GM12878 (cell line): ENCODE results near the gene COMMD1. TPM values are rescaled to one million over a fixed set of nuclear protein-coding genes. Genes with fewer than 3 reads are reported as not detected.

Source experiments
- ATF7 ChIP-seq: fragments of 450-650 bp; IDR thresholded peaks from 2 replicates; pipeline ENCODE4 v1.6.1; 2016; ENCODE audit warnings: low read depth, mild to moderate bottlenecking
- BHLHE40 ChIP-seq, 2 experiments: fragments of 450-650 bp in 1 of 2; IDR thresholded peaks; 2 replicates each; pipeline ENCODE4 v1.6.1; 2011 to 2017; ENCODE audit warnings: low read depth in 2 of 2, borderline replicate concordance in 1 of 2, improper control_type of control experiment in 1 of 2, low read length in 1 of 2, mild to moderate bottlenecking in 1 of 2
- CBX3 ChIP-seq: fragments of 200-600 bp; sonication (generic); IDR thresholded peaks from 2 replicates; pipeline ENCODE4 v1.6.1; 2016; ENCODE audit warnings: low read depth, borderline replicate concordance
- CBX5 ChIP-seq: sonication (generic); IDR thresholded peaks from 2 replicates; pipeline ENCODE4 v1.6.1; 2016; ENCODE audit warnings: low read depth, moderate library complexity, mild to moderate bottlenecking, inconsistent platforms
- CHD2 ChIP-seq: IDR thresholded peaks from 2 replicates; pipeline ENCODE4 v1.6.1; 2011; ENCODE audit warnings: low read depth, low read length, improper control_type of control experiment, borderline replicate concordance
- EP300 ChIP-seq, 2 experiments: fragments of 150-350 bp in 1 of 2; IDR thresholded peaks; 2 replicates each; pipeline ENCODE4 v1.6.1; 2011 to 2012; ENCODE audit warnings: low read depth in 2 of 2, low read length in 2 of 2, borderline replicate concordance in 1 of 2, improper control_type of control experiment in 1 of 2, inconsistent platforms in 1 of 2; ENCODE audit not compliant: control insufficient read depth in 1 of 2
- FOXM1 ChIP-seq: IDR thresholded peaks from 2 replicates; pipeline ENCODE4 v1.6.1; 2012; ENCODE audit warnings: low read depth, mild to moderate bottlenecking, inconsistent platforms, low read length, moderate library complexity
- HCFC1 ChIP-seq: fragments of 150-350 bp; IDR thresholded peaks from 2 replicates; pipeline ENCODE4 v1.6.1; 2014; ENCODE audit warnings: low read length
- HDAC2 ChIP-seq: fragments of 200-600 bp; sonication (generic); IDR thresholded peaks from 2 replicates; pipeline ENCODE4 v1.6.1; 2017
- JUNB ChIP-seq: IDR thresholded peaks from 2 replicates; pipeline ENCODE4 v1.6.1; 2016; ENCODE audit warnings: antibody characterized with exemption, mild to moderate bottlenecking
- KAT2A ChIP-seq: conservative IDR thresholded peaks from 2 replicates; pipeline ENCODE4 v1.6.1; 2011; ENCODE audit warnings: low read depth, low read length; ENCODE audit not compliant: control insufficient read depth
- PAX8 ChIP-seq: fragments of 450-650 bp; IDR thresholded peaks from 2 replicates; pipeline ENCODE4 v1.6.1; 2017; ENCODE audit warnings: mild to moderate bottlenecking, moderate library complexity
- RAD21 ChIP-seq: IDR thresholded peaks from 2 replicates; pipeline ENCODE4 v1.6.1; 2011; ENCODE audit warnings: mild to moderate bottlenecking, low read depth, low read length, moderate library complexity; ENCODE audit not compliant: insufficient read depth
- RELB ChIP-seq: fragments of 450-650 bp; IDR thresholded peaks from 2 replicates; pipeline ENCODE4 v1.6.1; 2017; ENCODE audit warnings: low read depth, mild to moderate bottlenecking, moderate library complexity
- TBL1XR1 ChIP-seq: IDR thresholded peaks from 2 replicates; pipeline ENCODE4 v1.6.1; 2012; ENCODE audit warnings: low read depth, low read length, improper control_type of control experiment
- WRNIP1 ChIP-seq: IDR thresholded peaks from 2 replicates; pipeline ENCODE4 v1.6.1; 2011; ENCODE audit warnings: low read depth, low read length, improper control_type of control experiment, borderline replicate concordance
- ZNF274 ChIP-seq: IDR thresholded peaks from one replicate; pipeline ENCODE4 v1.8.0; 2011; ENCODE audit not compliant: insufficient read length, insufficient read depth
- polyA plus RNA-seq, 11 experiments: library from polyadenylated mRNA; depleted of rRNA in 4 of 11; unstranded in 6 of 11; stranded (reverse) in 5 of 11; fragments of >200 nt; fragmentation: Nextera tagmentation in 4 of 11; fragmentation: Illumina TruSeq in 1 of 11; extraction: Ambion mirVana in 4 of 11; extraction: Trizol in 1 of 11; gene quantifications; 1 replicate in 1 of 11; 2 replicates in 10 of 11; pipeline versions ENCODE4 v1.2.1 to v1.2.3, GENCODE V29; 2011 to 2016; ENCODE audit warnings: inconsistent platforms in 2 of 11, missing spikeins in 2 of 11, low read depth in 1 of 11
- total RNA-seq, 4 experiments: library from RNA; depleted of rRNA in 3 of 4; stranded (reverse); fragments of >200 nt in 3 of 4; fragmentation: Illumina TruSeq in 1 of 4; extraction: Trizol in 1 of 4; gene quantifications; 2 replicates each; pipeline versions ENCODE4 v1.2.1 to v1.2.3, GENCODE V29; 2013 to 2021
- TF ChIP-seq, protein P1 (sequence below): fragments of 450-650 bp; IDR thresholded peaks from 2 replicates; pipeline ENCODE4 v1.6.1; 2016; ENCODE audit warnings: mild to moderate bottlenecking
- TF ChIP-seq, protein P2 (sequence below): IDR thresholded peaks from 2 replicates; pipeline ENCODE4 v1.6.1; 2012; ENCODE audit warnings: low read depth, low read length, improper control_type of control experiment
- TF ChIP-seq, protein P3 (sequence below): fragments of 450-650 bp; IDR thresholded peaks from 2 replicates; pipeline ENCODE4 v1.6.1; 2018; ENCODE audit warnings: mild to moderate bottlenecking, low read depth, moderate library complexity; ENCODE audit not compliant: partially characterized antibody
- TF ChIP-seq, protein P4 (sequence below): IDR thresholded peaks from 2 replicates; pipeline ENCODE4 v1.6.1; 2011; ENCODE audit warnings: low read depth, mild to moderate bottlenecking, low read length, moderate library complexity, borderline replicate concordance; ENCODE audit errors: extremely low read depth
- TF ChIP-seq, protein P5 (sequence below): fragments of 450-650 bp; IDR thresholded peaks from 2 replicates; pipeline ENCODE4 v1.6.1; 2014; ENCODE audit warnings: mild to moderate bottlenecking

The COMMD1 gene
- total and polyA plus RNA-seq, 10 of the 15 experiments (the other 5 are each of a cell fraction or from before 2014, with no cell fraction given), result 39.7 to 210 (median 53.7) TPM

DNA sequence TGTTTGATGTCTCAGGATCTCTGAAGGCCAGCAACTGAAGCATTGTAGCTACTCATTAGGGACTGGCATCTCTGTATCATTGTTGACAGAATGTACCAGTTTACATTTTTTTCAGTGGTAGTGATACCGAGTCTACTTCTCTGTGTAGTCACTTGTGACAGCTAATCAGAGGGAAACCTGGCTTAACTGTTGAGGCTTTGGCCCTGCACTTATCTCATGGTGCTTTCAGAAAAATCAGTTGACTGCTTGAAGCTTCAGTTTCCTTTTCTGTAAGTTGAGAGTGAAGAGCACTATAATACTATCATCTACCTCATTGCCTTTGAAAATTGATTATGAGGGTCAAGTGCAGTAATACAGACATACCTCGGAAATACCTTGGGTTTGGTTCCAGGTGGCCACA, 90.0 kb downstream of the COMMD1 start (continued):
- TF ChIP-seq, protein P1, sequence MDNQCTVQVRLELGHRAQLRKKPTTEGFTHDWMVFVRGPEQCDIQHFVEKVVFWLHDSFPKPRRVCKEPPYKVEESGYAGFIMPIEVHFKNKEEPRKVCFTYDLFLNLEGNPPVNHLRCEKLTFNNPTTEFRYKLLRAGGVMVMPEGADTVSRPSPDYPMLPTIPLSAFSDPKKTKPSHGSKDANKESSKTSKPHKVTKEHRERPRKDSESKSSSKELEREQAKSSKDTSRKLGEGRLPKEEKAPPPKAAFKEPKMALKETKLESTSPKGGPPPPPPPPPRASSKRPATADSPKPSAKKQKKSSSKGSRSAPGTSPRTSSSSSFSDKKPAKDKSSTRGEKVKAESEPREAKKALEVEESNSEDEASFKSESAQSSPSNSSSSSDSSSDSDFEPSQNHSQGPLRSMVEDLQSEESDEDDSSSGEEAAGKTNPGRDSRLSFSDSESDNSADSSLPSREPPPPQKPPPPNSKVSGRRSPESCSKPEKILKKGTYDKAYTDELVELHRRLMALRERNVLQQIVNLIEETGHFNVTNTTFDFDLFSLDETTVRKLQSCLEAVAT, result 0 out of 2 replicates have a peak, but pooled peaks have one; percentile 42
- TF ChIP-seq RELB (no peak; the same call in 1 of the 2 replicates), WRNIP1 (no peak), HDAC2 (no peak), JUNB (no peak), ZNF274 (no peak), PAX8 (no peak), TBL1XR1 (no peak), RAD21 (peak; percentile 27), FOXM1 (no peak), CHD2 (no peak), BHLHE40 (IDR thresholded peaks at IDR 0.05; ENCODE audit: borderline replicate concordance in 1 of 2, low read depth in 2 of 2, low read length in 1 of 2) (no peak), KAT2A (no peak), CBX5 (peak; percentile 63; the same call in 1 of the 2 replicates), ATF7 (peak; percentile 32; the same call in 1 of the 2 replicates), HCFC1 (no peak), EP300 (IDR thresholded peaks at IDR 0.05; ENCODE audit: borderline replicate concordance in 1 of 2, control insufficient read depth in 1 of 2, low read depth in 2 of 2, low read length in 2 of 2) (peak in 1 of 2 experiments; percentile 21; a peak in 1 of 4 replicates), CBX3 (no peak)
- TF ChIP-seq, protein P2, sequence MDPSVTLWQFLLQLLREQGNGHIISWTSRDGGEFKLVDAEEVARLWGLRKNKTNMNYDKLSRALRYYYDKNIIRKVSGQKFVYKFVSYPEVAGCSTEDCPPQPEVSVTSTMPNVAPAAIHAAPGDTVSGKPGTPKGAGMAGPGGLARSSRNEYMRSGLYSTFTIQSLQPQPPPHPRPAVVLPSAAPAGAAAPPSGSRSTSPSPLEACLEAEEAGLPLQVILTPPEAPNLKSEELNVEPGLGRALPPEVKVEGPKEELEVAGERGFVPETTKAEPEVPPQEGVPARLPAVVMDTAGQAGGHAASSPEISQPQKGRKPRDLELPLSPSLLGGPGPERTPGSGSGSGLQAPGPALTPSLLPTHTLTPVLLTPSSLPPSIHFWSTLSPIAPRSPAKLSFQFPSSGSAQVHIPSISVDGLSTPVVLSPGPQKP, result no peak
- TF ChIP-seq, protein P3, sequence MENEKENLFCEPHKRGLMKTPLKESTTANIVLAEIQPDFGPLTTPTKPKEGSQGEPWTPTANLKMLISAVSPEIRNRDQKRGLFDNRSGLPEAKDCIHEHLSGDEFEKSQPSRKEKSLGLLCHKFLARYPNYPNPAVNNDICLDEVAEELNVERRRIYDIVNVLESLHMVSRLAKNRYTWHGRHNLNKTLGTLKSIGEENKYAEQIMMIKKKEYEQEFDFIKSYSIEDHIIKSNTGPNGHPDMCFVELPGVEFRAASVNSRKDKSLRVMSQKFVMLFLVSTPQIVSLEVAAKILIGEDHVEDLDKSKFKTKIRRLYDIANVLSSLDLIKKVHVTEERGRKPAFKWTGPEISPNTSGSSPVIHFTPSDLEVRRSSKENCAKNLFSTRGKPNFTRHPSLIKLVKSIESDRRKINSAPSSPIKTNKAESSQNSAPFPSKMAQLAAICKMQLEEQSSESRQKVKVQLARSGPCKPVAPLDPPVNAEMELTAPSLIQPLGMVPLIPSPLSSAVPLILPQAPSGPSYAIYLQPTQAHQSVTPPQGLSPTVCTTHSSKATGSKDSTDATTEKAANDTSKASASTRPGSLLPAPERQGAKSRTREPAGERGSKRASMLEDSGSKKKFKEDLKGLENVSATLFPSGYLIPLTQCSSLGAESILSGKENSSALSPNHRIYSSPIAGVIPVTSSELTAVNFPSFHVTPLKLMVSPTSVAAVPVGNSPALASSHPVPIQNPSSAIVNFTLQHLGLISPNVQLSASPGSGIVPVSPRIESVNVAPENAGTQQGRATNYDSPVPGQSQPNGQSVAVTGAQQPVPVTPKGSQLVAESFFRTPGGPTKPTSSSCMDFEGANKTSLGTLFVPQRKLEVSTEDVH, result no peak
- TF ChIP-seq, protein P4, sequence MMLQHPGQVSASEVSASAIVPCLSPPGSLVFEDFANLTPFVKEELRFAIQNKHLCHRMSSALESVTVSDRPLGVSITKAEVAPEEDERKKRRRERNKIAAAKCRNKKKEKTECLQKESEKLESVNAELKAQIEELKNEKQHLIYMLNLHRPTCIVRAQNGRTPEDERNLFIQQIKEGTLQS, result no peak
- TF ChIP-seq, protein P5, sequence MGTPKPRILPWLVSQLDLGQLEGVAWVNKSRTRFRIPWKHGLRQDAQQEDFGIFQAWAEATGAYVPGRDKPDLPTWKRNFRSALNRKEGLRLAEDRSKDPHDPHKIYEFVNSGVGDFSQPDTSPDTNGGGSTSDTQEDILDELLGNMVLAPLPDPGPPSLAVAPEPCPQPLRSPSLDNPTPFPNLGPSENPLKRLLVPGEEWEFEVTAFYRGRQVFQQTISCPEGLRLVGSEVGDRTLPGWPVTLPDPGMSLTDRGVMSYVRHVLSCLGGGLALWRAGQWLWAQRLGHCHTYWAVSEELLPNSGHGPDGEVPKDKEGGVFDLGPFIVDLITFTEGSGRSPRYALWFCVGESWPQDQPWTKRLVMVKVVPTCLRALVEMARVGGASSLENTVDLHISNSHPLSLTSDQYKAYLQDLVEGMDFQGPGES, result no peak
